Breast epithelium (tissue), 3 donors: ENCODE data around the gene EFTUD2.

Experiments used
- POLR2A ChIP-seq: fragments of 450-650 bp; IDR thresholded peaks from one replicate; pipeline ENCODE4 v1.6.1; 2016; ENCODE audit warnings: antibody characterized with exemption, mild to moderate bottlenecking, moderate library complexity
- TF ChIP-seq, protein P1 (sequence below), 3 donors: fragments of 450-650 bp; IDR thresholded peaks; one replicate each; pipeline ENCODE4 v1.5.1; 2016 to 2017; ENCODE audit warnings: antibody characterized with exemption in 3 of 3, mild to moderate bottlenecking in 3 of 3, moderate library complexity in 3 of 3

DNA sequence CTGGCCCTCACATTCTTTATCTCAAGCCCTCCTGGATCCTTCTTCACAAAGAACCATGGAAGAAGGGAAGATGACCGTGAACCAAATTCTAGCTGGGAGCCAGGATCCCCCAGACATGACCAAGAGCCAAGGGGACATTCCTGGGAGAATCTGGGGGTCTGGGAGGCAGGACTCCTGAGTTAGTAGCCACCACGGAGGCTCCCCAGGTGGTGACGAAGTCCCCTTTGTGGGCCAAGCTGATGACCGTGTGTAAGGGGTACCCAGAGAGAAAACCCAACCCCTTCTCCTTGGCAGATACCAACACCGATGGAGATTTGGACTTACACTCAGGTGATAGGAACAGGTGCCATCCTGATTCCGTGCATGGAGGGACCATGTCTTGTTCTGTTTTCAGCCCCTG, 22.9 kb upstream of the EFTUD2 start:
- no peak for TF ChIP-seq POLR2A
- TF ChIP-seq, protein P1, sequence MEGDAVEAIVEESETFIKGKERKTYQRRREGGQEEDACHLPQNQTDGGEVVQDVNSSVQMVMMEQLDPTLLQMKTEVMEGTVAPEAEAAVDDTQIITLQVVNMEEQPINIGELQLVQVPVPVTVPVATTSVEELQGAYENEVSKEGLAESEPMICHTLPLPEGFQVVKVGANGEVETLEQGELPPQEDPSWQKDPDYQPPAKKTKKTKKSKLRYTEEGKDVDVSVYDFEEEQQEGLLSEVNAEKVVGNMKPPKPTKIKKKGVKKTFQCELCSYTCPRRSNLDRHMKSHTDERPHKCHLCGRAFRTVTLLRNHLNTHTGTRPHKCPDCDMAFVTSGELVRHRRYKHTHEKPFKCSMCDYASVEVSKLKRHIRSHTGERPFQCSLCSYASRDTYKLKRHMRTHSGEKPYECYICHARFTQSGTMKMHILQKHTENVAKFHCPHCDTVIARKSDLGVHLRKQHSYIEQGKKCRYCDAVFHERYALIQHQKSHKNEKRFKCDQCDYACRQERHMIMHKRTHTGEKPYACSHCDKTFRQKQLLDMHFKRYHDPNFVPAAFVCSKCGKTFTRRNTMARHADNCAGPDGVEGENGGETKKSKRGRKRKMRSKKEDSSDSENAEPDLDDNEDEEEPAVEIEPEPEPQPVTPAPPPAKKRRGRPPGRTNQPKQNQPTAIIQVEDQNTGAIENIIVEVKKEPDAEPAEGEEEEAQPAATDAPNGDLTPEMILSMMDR (IDR thresholded peaks at IDR 0.05): no peak
